Keratinocyte (primary cell): ENCODE results near the gene CEMIP2. TPM values are rescaled to one million over a fixed set of nuclear protein-coding genes. Genes with fewer than 3 reads are reported as not detected.

Experiments
- DNase-seq: peaks from one replicate; pipeline ENCODE4 v3.0.0-alpha.2; 2011; ENCODE audit warnings: low read depth, missing footprints, low spot score
- FAIRE-seq: peaks from 2 replicates; lab custom pipeline; 2011; peaks lifted over from hg19 to GRCh38; lab: Jason Lieb, UNC
- H2AFZ ChIP-seq: 2 replicates; pipeline ENCODE4 v1.6.0; 2012; ENCODE audit warnings: low read length, control low read depth, inconsistent platforms; ENCODE audit not compliant: control insufficient read depth
- H3K27ac ChIP-seq: 2 replicates; pipeline ENCODE4 v1.5.1; 2011; ENCODE audit warnings: low read length; ENCODE audit not compliant: control insufficient read depth, insufficient read depth
- H3K27me3 ChIP-seq: 3 replicates; pipeline ENCODE4 v1.6.0; 2011; ENCODE audit warnings: low read length; ENCODE audit not compliant: control insufficient read depth, insufficient read depth; ENCODE audit errors: extremely low read depth
- H3K36me3 ChIP-seq, 2 experiments: 2 replicates in 1 of 2; 3 replicates in 1 of 2; pipeline ENCODE4 v1.5.1; 2011; ENCODE audit warnings: low read length in 2 of 2, mild to moderate bottlenecking in 1 of 2; ENCODE audit not compliant: control insufficient read depth in 2 of 2, insufficient read depth in 2 of 2; ENCODE audit errors: extremely low read depth in 1 of 2
- H3K4me1 ChIP-seq: 3 replicates; pipeline ENCODE4 v1.5.1; 2011; ENCODE audit warnings: low read length; ENCODE audit not compliant: control insufficient read depth, insufficient read depth; ENCODE audit errors: extremely low read depth
- H3K4me2 ChIP-seq: 3 replicates; pipeline ENCODE4 v1.6.0; 2011; ENCODE audit warnings: low read depth, low read length; ENCODE audit not compliant: control insufficient read depth, insufficient read depth; ENCODE audit errors: extremely low read depth
- H3K4me3 ChIP-seq, 3 experiments: fragments of 200-600 bp in 1 of 3; sonication (generic) in 1 of 3; 2 replicates in 2 of 3; 3 replicates in 1 of 3; pipeline ENCODE4 v1.5.1; 2011 to 2016; ENCODE audit warnings: low read length in 3 of 3, mild to moderate bottlenecking in 3 of 3, control low read depth in 2 of 3, inconsistent platforms in 1 of 3, low read depth in 1 of 3, mixed read lengths in 1 of 3, mixed run types in 1 of 3, moderate library complexity in 1 of 3; ENCODE audit not compliant: control insufficient read depth in 2 of 3, insufficient read depth in 2 of 3; ENCODE audit errors: extremely low read depth in 1 of 3
- H3K79me2 ChIP-seq: 2 replicates; pipeline ENCODE4 v1.6.0; 2012; ENCODE audit warnings: low read length; ENCODE audit not compliant: control insufficient read depth, insufficient read depth
- H3K9ac ChIP-seq: 3 replicates; pipeline ENCODE4 v1.6.0; 2011; ENCODE audit warnings: low read length; ENCODE audit not compliant: control insufficient read depth, insufficient read depth; ENCODE audit errors: extremely low read depth
- H3K9me1 ChIP-seq: 3 replicates; pipeline ENCODE4 v1.6.0; 2011; ENCODE audit warnings: low read length; ENCODE audit not compliant: control insufficient read depth, insufficient read depth; ENCODE audit errors: extremely low read depth
- H3K9me3 ChIP-seq: 2 replicates; pipeline ENCODE4 v1.5.1; 2012; ENCODE audit warnings: low read depth, low read length; ENCODE audit not compliant: control insufficient read depth
- H4K20me1 ChIP-seq: 3 replicates; pipeline ENCODE4 v1.6.0; 2011; ENCODE audit warnings: low read length; ENCODE audit not compliant: control insufficient read depth, insufficient read depth; ENCODE audit errors: extremely low read depth
- EZH2 ChIP-seq: IDR thresholded peaks from one replicate; pipeline ENCODE4 v1.6.1; 2012; ENCODE audit warnings: inconsistent platforms, mild to moderate bottlenecking, low read length, moderate library complexity
- dilution Hi-C: fragments of 300-500 bp; cut with MboI; formaldehyde crosslinking; loops from one replicate; pipeline ENCODE4 v1.7.0; 2020; ENCODE audit warnings: low sequenced_read_pairs; ENCODE audit not compliant: extremely low pct_ligation_motif_present
- polyA plus RNA-seq, 5 experiments: library from polyadenylated mRNA; depleted of rRNA in 3 of 5; stranded (reverse) in 3 of 5; stranded (forward) in 1 of 5; unstranded in 1 of 5; fragments of >200 nt; gene quantifications; 1 replicate in 1 of 5; 2 replicates in 3 of 5; 3 replicates in 1 of 5; pipeline versions ENCODE4 v1.2.1 to v1.2.3, GENCODE V29; 2011 to 2012; ENCODE audit warnings: missing spikeins in 2 of 5, low read depth in 1 of 5, low replicate concordance in 1 of 5
- TF ChIP-seq, protein P1 (sequence below), 3 experiments: IDR thresholded peaks in 1 of 3; conservative IDR thresholded peaks in 1 of 3; optimal IDR thresholded peaks in 1 of 3; 2 replicates in 2 of 3; 3 replicates in 1 of 3; pipeline versions ENCODE3 to v1.5.1; 2011; ENCODE audit warnings: low read length in 3 of 3, mild to moderate bottlenecking in 3 of 3, moderate library complexity in 2 of 3, control low read depth in 1 of 3, inconsistent platforms in 1 of 3; ENCODE audit not compliant: insufficient read depth in 2 of 3; ENCODE audit errors: extremely low read depth in 1 of 3

CEMIP2 gene
- polyA plus RNA-seq, 1 donor (not counting 4 experiments of a cell fraction or from before 2014, with no cell fraction given), result 47.7 TPM

DNA sequence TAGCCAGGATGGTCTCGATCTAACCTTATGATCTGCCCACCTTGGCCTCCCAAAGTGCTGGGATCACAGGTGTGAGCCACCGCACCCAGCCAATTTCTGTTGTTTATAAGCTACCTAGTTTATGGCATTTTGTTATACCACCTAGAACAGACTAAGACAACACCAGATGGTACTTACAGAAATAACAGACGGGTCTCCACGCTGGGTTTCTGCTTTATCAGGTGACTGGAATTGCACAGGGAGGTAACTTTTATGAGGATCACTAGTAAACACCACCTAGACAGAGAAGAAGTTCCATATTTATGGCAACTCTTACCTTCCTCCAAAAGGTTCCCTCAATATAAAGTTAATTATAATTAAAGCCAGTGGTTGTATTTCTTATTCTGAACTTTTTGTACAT is 74.0 kb downstream of the CEMIP2 start:
- Histone ChIP-seq H3K9me3 (no peaks in the 10 kb centered on the region), H3K4me2 (no peak overlapping the region), H3K9ac (no peak overlapping the region), H3K79me2 (no peaks in the 10 kb centered on the region), H4K20me1 (no peaks in the 10 kb centered on the region), H3K36me3 (peaks cover 15 to 26% of the 10 kb centered on the region in 2 experiments), H3K9me1 (no peaks in the 10 kb centered on the region), H2AFZ (no peak overlapping the region), H3K27ac (no peak overlapping the region), H3K4me3 (no peak overlapping the region), H3K27me3 (no peaks in the 10 kb centered on the region), H3K4me1 (peaks cover 8% of the 10 kb centered on the region)
- DNase-seq (no peak), FAIRE-seq (no peak)
- dilution Hi-C loops, result no loop called here
- TF ChIP-seq, protein P1, sequence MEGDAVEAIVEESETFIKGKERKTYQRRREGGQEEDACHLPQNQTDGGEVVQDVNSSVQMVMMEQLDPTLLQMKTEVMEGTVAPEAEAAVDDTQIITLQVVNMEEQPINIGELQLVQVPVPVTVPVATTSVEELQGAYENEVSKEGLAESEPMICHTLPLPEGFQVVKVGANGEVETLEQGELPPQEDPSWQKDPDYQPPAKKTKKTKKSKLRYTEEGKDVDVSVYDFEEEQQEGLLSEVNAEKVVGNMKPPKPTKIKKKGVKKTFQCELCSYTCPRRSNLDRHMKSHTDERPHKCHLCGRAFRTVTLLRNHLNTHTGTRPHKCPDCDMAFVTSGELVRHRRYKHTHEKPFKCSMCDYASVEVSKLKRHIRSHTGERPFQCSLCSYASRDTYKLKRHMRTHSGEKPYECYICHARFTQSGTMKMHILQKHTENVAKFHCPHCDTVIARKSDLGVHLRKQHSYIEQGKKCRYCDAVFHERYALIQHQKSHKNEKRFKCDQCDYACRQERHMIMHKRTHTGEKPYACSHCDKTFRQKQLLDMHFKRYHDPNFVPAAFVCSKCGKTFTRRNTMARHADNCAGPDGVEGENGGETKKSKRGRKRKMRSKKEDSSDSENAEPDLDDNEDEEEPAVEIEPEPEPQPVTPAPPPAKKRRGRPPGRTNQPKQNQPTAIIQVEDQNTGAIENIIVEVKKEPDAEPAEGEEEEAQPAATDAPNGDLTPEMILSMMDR (optimal IDR thresholded peaks at IDR 0.05 in 1 of 3, IDR thresholded peaks at IDR 0.05 in 1 of 3, conservative IDR thresholded peaks at IDR 0.05 in 1 of 3; ENCODE audit: extremely low read depth in 1 of 3, insufficient read depth in 2 of 3, low read length in 3 of 3), result no peak
- no peak for TF ChIP-seq EZH2

DNA sequence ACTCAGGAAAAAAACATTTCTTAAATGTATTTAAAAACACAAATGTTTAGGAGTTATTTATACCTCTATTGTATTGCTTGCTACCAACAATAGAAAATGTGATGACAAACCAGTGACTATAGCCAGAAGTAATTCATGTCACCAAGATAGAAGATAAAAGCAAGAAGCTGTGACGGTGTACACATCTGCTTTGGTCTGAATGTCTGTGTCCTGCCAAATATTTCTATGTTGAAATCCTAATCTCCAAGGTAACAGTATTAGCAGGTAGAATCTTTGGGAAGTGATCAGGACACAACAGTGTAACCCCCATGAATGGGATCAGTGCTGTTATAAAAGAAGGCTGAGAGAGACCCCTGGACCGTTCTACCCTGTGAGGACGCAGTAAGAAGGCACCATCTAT is 74.7 kb downstream of the CEMIP2 start:
- no peaks in the 10 kb centered on the region for H3K9me3 ChIP-seq
- no peaks in the 10 kb centered on the region for H4K20me1 ChIP-seq
- H3K9me1 ChIP-seq, result no peaks in the 10 kb centered on the region
- no peak overlapping the region for H2AFZ ChIP-seq
- no peak for FAIRE-seq
- peaks cover 8% of the 10 kb centered on the region for H3K4me1 ChIP-seq
- DNase-seq, result no peak
- no peak overlapping the region for H3K4me3 ChIP-seq
- H3K79me2 ChIP-seq, result no peaks in the 10 kb centered on the region
- H3K9ac ChIP-seq, result no peak overlapping the region
- dilution Hi-C loops, result no loop called here
- no peak for TF ChIP-seq EZH2
- TF ChIP-seq, protein P1 (optimal IDR thresholded peaks at IDR 0.05 in 1 of 3, IDR thresholded peaks at IDR 0.05 in 1 of 3, conservative IDR thresholded peaks at IDR 0.05 in 1 of 3; ENCODE audit: extremely low read depth in 1 of 3, insufficient read depth in 2 of 3, low read length in 3 of 3), result no peak
- no peak overlapping the region for H3K4me2 ChIP-seq
- H3K36me3 ChIP-seq, result peaks cover 17 to 24% of the 10 kb centered on the region in 2 experiments
- H3K27ac ChIP-seq, result no peak overlapping the region
- no peaks in the 10 kb centered on the region for H3K27me3 ChIP-seq
